Measurements from ENCODE around the gene MARCHF4.

DNA sequence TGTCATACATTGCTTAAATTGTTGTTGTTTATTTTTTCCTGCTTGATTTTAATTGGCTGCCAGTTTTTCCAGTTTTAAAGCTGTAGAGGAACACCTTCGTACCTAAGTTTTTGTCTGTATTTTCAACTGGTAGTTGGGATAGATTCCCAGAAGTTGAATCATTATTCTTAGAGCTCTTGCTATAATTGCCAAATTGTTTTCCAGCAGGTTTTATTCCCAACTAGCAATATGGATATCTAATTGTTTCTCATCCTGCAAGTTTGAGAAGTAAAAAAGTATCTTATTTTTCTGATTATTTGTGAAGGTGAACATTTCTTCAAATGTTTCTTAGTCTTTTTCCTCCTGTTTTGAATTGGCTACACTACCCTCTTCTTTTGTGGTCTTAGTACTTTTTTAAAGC lies 46.7 kb upstream of the MARCHF4 start:
- TF ChIP-seq, protein P1, sequence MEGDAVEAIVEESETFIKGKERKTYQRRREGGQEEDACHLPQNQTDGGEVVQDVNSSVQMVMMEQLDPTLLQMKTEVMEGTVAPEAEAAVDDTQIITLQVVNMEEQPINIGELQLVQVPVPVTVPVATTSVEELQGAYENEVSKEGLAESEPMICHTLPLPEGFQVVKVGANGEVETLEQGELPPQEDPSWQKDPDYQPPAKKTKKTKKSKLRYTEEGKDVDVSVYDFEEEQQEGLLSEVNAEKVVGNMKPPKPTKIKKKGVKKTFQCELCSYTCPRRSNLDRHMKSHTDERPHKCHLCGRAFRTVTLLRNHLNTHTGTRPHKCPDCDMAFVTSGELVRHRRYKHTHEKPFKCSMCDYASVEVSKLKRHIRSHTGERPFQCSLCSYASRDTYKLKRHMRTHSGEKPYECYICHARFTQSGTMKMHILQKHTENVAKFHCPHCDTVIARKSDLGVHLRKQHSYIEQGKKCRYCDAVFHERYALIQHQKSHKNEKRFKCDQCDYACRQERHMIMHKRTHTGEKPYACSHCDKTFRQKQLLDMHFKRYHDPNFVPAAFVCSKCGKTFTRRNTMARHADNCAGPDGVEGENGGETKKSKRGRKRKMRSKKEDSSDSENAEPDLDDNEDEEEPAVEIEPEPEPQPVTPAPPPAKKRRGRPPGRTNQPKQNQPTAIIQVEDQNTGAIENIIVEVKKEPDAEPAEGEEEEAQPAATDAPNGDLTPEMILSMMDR (IDR thresholded peaks at IDR 0.05) = no peak
- no peak for TF ChIP-seq EP300 (IDR thresholded peaks at IDR 0.05)
